Retinal pigment epithelial cell (primary cell): ENCODE data around the gene RGL1.

ENCODE experiments used
- DNase-seq: peaks from one replicate; pipeline ENCODE4 v3.0.0-alpha.2; 2010; ENCODE audit warnings: low read depth
- H3K4me3 ChIP-seq: 2 replicates; pipeline ENCODE4 v1.5.1; 2011; ENCODE audit warnings: mild to moderate bottlenecking, low read length, control low read depth, moderate library complexity
- CTCF ChIP-seq: conservative IDR thresholded peaks from 2 replicates; pipeline ENCODE4 v1.5.1; 2011; ENCODE audit warnings: low read depth, low read length, control low read depth, inconsistent platforms

The RGL1 gene

DNA sequence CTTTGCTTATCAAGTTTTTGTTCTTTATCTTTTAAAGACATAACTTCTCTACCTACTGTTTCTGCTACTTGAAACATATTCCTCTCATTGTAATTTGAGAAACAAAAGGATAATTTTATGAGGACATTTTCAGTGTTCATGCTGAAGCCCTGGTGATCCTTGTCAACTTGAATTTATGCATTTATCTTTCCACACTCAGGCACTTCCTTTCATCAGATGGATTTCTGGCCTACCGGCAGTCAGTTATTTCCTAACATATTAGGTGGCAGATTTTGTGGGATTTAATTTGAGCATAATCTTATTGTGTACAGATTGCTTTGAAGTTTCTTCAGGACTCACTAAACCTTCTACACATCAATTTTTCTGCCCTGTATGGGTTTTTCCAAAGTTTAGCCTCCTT lies 75.0 kb downstream of the RGL1 start:
- DNase-seq, result no peak
- no peak overlapping the region for H3K4me3 ChIP-seq
- TF ChIP-seq CTCF, result no peak

GRCh38 chr1:183880531-183881243 lies 75.8 kb downstream of the RGL1 start:
- no peak overlapping the region for H3K4me3 ChIP-seq
- DNase-seq, result no peak
- no peak for TF ChIP-seq CTCF

GRCh38 chr1:183881387-183882131 lies 76.6 kb downstream of the RGL1 start:
- DNase-seq, result peak; percentile 89
- H3K4me3 ChIP-seq, result no peak overlapping the region
- TF ChIP-seq CTCF, result no peak

DNA sequence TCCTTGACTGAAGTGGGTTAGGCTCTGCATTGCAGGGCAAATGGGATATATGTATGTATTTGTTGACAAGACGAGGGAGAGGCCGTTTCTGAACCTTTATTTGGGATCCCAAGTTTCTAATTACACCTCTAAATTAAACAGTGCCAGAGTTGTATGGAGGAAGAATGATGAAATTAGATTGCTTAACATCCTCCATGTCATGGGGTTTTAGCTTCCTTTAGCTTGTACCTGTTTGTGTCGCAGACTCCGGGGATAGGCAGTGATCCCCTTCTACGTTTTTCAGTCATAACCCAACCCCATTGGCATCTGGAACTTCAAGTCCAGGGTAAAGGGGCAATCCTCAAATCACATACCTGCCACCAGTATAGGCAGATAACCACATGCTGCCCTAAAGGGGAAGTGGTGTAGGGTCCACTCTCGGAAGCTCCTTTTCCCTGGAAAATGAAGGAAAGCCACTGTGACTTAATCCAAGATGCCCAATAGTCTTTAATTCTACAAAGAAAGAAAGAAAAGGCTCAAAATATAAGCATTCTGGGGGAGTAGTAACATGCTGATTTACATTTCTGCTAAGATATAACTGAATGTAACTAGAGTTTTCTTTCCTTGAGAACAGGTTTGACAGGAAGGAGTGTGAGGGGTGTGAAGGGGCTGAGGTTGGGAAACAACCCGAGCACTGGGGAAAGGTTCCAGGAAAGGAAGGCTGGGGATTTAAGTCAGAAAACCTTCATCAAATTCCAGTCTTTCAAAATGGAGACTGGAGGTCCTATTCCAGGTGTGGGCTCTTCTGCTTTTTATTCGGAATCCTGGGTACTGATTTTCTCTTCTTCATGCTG lies 77.6 kb downstream of the RGL1 start:
- H3K4me3 ChIP-seq, result no peak overlapping the region
- DNase-seq, result no peak
- no peak for TF ChIP-seq CTCF

GRCh38 chr1:183883623-183884022 lies 78.7 kb downstream of the RGL1 start:
- H3K4me3 ChIP-seq, result no peak overlapping the region
- no peak for TF ChIP-seq CTCF
- no peak for DNase-seq

DNA sequence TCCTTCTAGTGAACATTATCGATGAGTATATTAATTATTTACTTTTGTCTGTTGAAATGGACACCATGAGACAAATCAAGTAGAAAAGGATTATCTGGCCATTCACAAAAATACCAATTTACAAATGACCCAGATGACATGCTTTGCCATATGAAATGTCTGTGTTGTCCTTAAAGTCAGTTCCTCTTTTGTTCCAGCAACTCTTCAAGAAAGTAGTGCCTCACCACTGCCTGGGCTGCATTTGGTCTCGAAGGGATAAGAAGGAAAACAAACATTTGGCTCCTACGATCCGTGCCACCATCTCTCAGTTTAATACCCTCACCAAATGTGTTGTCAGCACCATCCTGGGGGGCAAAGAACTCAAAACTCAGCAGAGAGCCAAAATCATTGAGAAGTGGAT lies 79.6 kb downstream of the RGL1 start:
- no peak for TF ChIP-seq CTCF
- DNase-seq, result no peak
- no peak overlapping the region for H3K4me3 ChIP-seq
